HUES64 (cell line): ENCODE results near the gene RSF1.

Experiments used
- H3K27ac ChIP-seq: 2 replicates; pipeline ENCODE4 v1.7.0; 2013; ENCODE audit warnings: low read depth, low read length, inconsistent platforms
- H3K27me3 ChIP-seq: 2 replicates; pipeline ENCODE4 v1.6.1; 2013; ENCODE audit warnings: mild to moderate bottlenecking, low read length; ENCODE audit not compliant: insufficient read depth
- H3K36me3 ChIP-seq: 2 replicates; pipeline ENCODE4 v1.6.1; 2013; ENCODE audit warnings: mild to moderate bottlenecking, low read length; ENCODE audit not compliant: insufficient read depth
- H3K4me1 ChIP-seq: 2 replicates; pipeline ENCODE4 v1.6.1; 2013; ENCODE audit warnings: mild to moderate bottlenecking, low read length, moderate library complexity; ENCODE audit not compliant: insufficient read depth
- H3K4me3 ChIP-seq: 2 replicates; pipeline ENCODE4 v1.5.1; 2013; ENCODE audit warnings: mild to moderate bottlenecking, low read length, moderate library complexity
- H3K9ac ChIP-seq: 2 replicates; pipeline ENCODE4 v1.6.1; 2013; ENCODE audit warnings: mild to moderate bottlenecking, low read depth, low read length
- H3K9me3 ChIP-seq: 2 replicates; pipeline ENCODE4 v1.6.1; 2013; ENCODE audit warnings: low read depth, low read length; ENCODE audit not compliant: insufficient read depth
- WGBS: fragments of 150-250, 120-280 bp; methylation state at CpG from one replicate; pipeline ENCODE4 v1.1.7; 2013; ENCODE audit warnings: missing lambda C conversion rate; 5-methylcytosine and 5-hydroxymethylcytosine counted together

Gene RSF1

GRCh38 chr11:77617892-77618291 is 202.6 kb downstream of the RSF1 start:
- no peak overlapping the region for H3K9ac ChIP-seq
- H3K27me3 ChIP-seq: no peaks in the 10 kb centered on the region
- H3K4me3 ChIP-seq: no peak overlapping the region
- peaks cover 81% of the 10 kb centered on the region for H3K36me3 ChIP-seq
- 100% methylated on average over 2 of the region's 3 CpGs for WGBS
- no peaks in the 10 kb centered on the region for H3K9me3 ChIP-seq
- H3K27ac ChIP-seq: no peak overlapping the region
- no peaks in the 10 kb centered on the region for H3K4me1 ChIP-seq

- no peak overlapping the region for H3K4me3 ChIP-seq
- no peak overlapping the region for H3K27ac ChIP-seq
- H3K36me3 ChIP-seq: peaks cover 87% of the 10 kb centered on the region
- H3K27me3 ChIP-seq: no peaks in the 10 kb centered on the region
- no peak overlapping the region for H3K9ac ChIP-seq
- H3K9me3 ChIP-seq: no peaks in the 10 kb centered on the region
- no peaks in the 10 kb centered on the region for H3K4me1 ChIP-seq
These were observed 208.6 kb downstream of the RSF1 start for GRCh38 chr11:77611921-77612320.
